RCC 7860 (cell line): ENCODE data around the gene SLC6A6.
A peak's percentile ranks its signal among the peaks of the same experiment; 100 is the strongest.
"Not testable (repeated sequence)": the region's sequence is repeated elsewhere in the genome, so short reads cannot be mapped to it uniquely, and the experiment has no call there.

Experiments
- DNase-seq: peaks from one replicate; pipeline ENCODE4 v3.0.0-alpha.2; 2015; ENCODE audit warnings: low spot score
- FAIRE-seq: peaks from 2 replicates; lab custom pipeline; 2012; peaks lifted over from hg19 to GRCh38; lab: Jason Lieb, UNC

Gene SLC6A6

GRCh38 chr3:14397046-14397445 lies 5.4 kb upstream of the SLC6A6 start:
- FAIRE-seq (no peak), DNase-seq (no peak)

- DNase-seq (no peak), FAIRE-seq (no peak)
Measured at GRCh38 chr3:14397531-14397930, 4.9 kb upstream of the SLC6A6 start.

DNA sequence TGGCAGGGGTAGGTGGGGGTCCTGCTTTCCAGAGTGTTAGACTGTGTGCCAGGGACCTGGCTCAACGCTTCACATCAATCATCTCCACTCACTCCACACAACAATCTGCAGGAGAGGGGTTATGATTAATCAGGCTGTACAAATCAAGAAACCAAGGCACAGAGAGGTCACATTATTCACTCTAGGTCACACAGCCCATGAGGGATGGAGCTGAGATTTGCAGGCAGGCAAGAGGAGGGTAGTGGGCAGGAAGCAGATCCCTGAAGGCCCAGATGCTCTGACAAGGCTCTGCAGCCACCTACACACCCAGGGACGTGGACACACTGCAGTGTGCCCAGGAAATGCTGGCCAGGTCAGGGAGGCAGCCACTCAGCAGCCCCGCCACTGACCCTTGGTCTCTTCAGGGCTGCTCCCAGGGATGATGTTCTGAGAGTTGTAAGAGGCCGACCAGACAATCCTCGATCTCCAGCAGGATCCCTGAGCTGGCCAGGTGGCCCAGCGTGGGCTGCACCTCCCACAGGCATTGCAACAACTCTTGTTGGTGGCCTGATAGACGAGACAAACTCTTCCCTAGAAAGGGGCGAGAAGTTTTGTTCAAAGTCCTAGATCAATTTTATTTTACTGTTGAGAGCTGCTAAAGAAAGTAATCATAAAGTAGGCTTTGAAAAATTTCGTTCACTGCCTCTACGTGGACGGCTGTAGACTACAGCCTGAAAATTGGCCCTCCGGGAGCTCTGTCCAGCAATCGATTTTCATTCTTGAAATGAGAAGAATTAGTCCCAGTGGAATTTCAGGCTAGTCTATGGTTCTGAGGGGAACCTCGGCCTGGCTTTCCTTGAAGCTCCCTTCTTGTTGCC lies 4.2 kb upstream of the SLC6A6 start:
- DNase-seq = no peak
- no peak for FAIRE-seq

GRCh38 chr3:14398797-14399106 lies 3.7 kb upstream of the SLC6A6 start:
- no peak for FAIRE-seq

GRCh38 chr3:14401692-14402303 lies 608 bp upstream of the SLC6A6 start:
- no peak for DNase-seq
- no peak for FAIRE-seq

More at GRCh38 chr3:14398797-14399106, 3.7 kb upstream of the SLC6A6 start:
- DNase-seq = no peak

- FAIRE-seq (no peak), DNase-seq (peak; percentile 12)
Measured at GRCh38 chr3:14403619-14404155, 1.3 kb downstream of the SLC6A6 start.

GRCh38 chr3:14404186-14404585 lies 1.8 kb downstream of the SLC6A6 start:
- FAIRE-seq (no peak), DNase-seq (no peak)

DNA sequence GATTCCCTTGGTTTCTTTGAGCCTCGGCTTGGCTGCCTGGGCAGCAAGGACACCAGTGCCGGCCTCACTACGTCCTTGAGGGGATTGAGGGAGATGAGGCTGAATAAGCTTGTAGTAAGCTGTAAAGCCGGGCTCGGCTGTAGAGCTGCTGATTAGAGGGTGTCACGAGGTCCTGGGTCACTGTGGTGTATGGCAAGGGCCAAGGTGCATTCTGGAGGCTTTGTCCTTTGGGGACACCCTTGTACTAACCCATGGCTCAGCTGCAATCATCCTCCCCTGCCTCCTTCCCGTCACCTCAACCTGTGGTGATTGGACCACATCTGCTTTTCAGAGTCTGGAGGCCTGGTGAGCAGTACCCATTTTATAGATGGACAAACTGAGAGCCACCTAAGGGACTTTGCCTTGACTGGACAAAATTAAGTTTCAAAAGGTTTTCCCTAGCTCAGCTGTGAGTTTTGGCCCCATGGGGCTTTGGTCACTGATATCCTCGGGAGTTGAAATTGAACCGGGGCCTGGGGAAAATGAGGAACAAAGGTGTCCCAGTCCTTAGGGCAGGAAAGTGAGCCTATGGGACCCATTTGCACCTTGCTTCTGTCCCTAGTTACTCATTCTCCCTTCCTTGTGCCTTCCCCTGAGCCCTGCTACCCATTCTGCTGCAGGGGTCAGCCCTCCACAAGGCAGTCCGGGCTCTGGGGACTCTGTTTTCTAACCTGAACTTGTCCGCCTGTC lies 2.4 kb downstream of the SLC6A6 start:
- no peak for FAIRE-seq
- no peak for DNase-seq

DNA sequence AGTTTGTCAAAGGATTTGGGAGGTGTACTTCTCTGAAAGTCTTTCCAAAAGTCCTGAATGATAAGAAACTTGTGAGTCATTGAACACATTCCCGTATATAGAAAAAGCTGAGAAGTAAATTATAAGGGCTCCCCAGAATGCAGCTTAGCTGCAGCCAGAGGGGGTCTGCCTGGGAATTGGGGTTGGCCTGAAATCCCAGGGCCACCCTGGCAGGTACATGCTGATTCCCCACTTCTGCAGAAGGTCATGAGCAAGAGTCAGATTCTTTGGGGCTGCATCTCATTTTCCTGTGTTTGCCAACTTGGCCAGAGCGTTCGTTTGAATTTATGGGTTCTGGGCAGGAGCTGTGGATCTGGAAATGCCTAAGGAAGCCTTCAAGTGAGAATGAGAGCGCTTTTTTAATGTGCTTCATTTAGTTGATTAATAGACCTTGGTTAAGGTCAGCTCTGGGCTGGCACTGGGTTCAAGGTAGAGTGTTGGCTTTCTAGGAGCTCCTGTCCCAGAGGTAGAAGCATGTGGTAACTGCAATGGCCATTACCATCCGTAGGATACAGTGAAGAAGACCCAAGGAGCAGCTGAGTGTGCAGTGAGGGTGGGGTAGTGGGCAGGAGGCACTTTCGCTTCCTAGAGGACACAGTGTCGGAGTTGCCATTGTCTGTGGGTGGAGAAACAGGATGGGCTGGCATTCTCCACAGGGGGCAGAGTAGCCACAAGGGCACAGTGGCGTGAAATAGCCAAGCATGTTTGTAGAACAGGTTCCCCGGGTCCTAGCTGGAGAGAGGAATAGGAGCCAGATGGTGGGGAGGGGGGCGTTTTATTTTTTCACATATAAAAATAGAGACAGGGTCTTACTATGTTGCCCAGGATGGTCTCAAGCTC lies 3.2 kb downstream of the SLC6A6 start:
- DNase-seq = peak; percentile 54

GRCh38 chr3:14406336-14406735 lies 3.9 kb downstream of the SLC6A6 start:
- FAIRE-seq = no peak
- no peak for DNase-seq

More for the DNA sequence above, 3.2 kb downstream of the SLC6A6 start:
- FAIRE-seq = peak; percentile 12

DNA sequence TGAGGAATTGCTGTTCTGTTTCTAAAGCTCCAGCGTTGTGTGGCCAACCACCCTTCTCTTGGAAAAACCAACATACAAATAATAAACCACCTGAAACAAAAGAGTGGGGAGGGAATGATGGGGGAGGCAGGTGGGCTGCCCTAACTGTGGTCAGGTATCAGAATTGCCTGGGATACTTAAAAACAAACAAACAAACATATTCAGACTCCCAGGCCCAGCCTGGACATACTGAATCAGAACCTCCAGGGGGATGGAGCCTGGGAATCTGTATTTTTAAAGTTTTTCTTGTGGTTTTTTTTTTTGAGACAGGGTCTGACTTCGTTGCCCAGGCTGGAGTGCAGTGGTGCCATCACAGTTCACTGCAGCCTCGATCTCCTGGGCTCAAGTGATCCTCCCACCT lies 4.4 kb downstream of the SLC6A6 start:
- FAIRE-seq = no peak
- no peak for DNase-seq

GRCh38 chr3:14407203-14407602 lies 4.8 kb downstream of the SLC6A6 start:
- no peak for FAIRE-seq
- no peak for DNase-seq

DNA sequence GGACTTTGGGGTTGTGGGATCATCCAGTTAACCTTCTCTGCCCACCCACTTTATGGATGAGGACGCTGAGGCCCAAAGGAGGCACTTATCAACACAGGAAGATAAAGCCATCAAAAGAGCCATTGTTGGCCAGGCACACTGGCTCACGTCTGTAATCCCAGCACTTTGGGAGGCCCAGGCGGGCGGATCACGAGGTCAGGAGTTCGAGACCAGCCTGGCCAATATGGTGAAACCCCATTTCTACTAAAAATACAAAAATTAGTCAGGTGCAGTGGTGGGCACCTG lies 7.3 kb downstream of the SLC6A6 start:
- FAIRE-seq, DNase-seq: not testable (repeated sequence)

DNA sequence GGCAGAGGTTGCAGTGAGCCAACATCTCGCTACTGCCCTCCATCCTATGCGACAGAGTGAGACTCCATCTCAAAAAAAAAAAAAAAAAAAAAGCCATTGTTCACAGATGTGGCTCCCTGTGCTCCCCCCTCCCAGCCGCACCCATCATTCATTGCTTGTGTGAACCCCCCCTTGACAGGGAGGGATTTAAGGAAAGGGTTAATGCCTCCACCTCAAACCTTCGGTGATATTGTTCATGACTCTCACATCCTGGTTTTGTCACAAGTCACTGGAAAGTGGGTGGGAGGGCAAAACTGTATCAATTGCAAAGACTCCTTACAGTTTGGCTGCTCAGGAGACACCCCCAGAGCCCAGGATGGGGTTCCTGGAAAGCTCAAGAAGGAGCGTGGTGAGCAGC lies 7.7 kb downstream of the SLC6A6 start:
- no peak for FAIRE-seq
- no peak for DNase-seq

GRCh38 chr3:14410503-14411165 lies 8.2 kb downstream of the SLC6A6 start:
- DNase-seq (peak; percentile 93), FAIRE-seq (peak; percentile 84)

- DNase-seq (no peak), FAIRE-seq (no peak)
Measured at GRCh38 chr3:14411166-14411526, 8.7 kb downstream of the SLC6A6 start.

DNA sequence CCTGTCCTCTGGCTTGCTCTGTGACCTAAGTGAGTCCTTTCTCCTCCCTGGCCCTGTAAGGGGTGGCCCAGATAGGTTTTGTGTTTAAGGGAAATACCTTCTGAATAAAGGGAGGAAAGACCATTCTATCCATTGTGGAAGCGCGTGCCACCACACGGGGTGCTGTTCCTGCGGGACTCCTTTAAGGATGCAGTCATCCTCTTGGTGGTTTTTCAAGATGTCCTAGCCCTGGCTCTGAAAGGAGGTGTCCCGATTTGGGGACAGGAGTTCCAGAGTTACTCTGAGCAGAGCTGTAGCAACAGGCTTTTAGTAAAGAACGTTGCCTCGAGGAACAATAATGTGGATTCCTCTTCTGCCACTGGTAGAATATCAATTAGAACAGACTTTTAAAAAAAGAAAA lies 9.6 kb downstream of the SLC6A6 start:
- no peak for FAIRE-seq
- no peak for DNase-seq

GRCh38 chr3:14412831-14413380 lies 10.5 kb downstream of the SLC6A6 start:
- no peak for DNase-seq
- no peak for FAIRE-seq

DNA sequence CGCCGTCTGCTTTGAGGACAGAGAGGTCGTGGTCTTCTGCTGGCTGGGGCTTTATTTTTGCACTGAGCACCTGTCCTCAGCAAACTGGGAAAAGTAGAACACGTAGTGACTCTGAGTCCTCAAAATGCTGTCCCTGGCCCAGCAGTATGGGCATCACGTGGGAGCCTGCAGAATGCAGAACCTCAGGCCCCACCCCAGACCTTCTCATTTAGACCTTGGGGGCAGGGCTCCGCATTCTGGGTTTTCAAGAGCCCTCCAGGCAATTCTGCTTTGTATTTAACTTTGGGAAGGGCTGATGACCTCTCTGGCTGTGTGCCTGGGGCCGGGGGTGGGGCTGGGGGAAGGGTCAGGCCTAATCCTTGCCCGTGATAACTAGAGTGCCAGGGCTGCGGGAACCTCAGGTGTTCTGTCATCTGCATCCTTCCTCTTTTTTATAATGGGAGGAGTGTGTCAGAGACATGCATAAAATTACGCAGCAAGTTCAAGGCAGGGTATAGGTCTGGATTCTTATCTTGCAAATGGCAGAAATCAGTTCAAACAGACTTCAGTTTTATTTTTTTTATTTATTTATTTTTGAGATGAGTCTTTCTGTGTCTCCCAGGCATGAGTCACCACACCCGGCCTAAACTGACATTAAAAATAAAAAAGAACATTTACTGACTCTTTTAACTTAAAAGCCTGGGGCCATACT lies 11.1 kb downstream of the SLC6A6 start:
- DNase-seq (no peak), FAIRE-seq (no peak)
